ENCODE data around the gene CELSR1. TPM values are rescaled to one million over a fixed set of nuclear protein-coding genes. Genes with fewer than 3 reads are reported as not detected.
"Not testable (repeated sequence)": the region's sequence is repeated elsewhere in the genome, so short reads cannot be mapped to it uniquely, and the experiment has no call there.

The CELSR1 gene
- total RNA-seq, 4 donors from 2014 or later = 31.7 to 72.7 (median 54.1) TPM

- 93 to 95% methylated on average over 17 to 18 of the region's 18 CpGs for WGBS, 2 donors
- TF ChIP-seq CTCF (IDR thresholded peaks at IDR 0.05) = no peak
- TF ChIP-seq POLR2A (IDR thresholded peaks at IDR 0.05) = no peak
- intact Hi-C loops (cut with DNase I; ENCODE audit: low total_unique reads) = no loop called here
- no peak for DNase-seq (ENCODE audit: low spot score in 2 of 2)
- no peak overlapping the region for H3K4me3 ChIP-seq (ENCODE audit: low read depth, poor library complexity, severe bottlenecking)
Observed at GRCh38 chr22:46518038-46518437, 19.4 kb downstream of the CELSR1 start.

GRCh38 chr22:46517255-46517761 is 20.1 kb downstream of the CELSR1 start:
- no peak for TF ChIP-seq POLR2A (IDR thresholded peaks at IDR 0.05)
- TF ChIP-seq CTCF (IDR thresholded peaks at IDR 0.05) = no peak
- no peak overlapping the region for H3K4me3 ChIP-seq (ENCODE audit: low read depth, poor library complexity, severe bottlenecking)
- intact Hi-C loops (cut with DNase I; ENCODE audit: low total_unique reads) = no loop called here
- 69 to 81% methylated on average over 22 of the region's 22 CpGs for WGBS, 2 donors
- DNase-seq (ENCODE audit: low spot score in 2 of 2) = no peak

GRCh38 chr22:46516638-46517037 is 20.8 kb downstream of the CELSR1 start:
- TF ChIP-seq CTCF (IDR thresholded peaks at IDR 0.05) = no peak
- no peak for TF ChIP-seq POLR2A (IDR thresholded peaks at IDR 0.05)
- 83 to 84% methylated on average over 10 of the region's 10 CpGs for WGBS, 2 donors
- DNase-seq (ENCODE audit: low spot score in 2 of 2) = no peak
- intact Hi-C loops (cut with DNase I; ENCODE audit: low total_unique reads) = no loop called here
- H3K4me3 ChIP-seq (ENCODE audit: low read depth, poor library complexity, severe bottlenecking) = no peak overlapping the region

- H3K4me3 ChIP-seq (ENCODE audit: low read depth, poor library complexity, severe bottlenecking); intact Hi-C loops (cut with DNase I; ENCODE audit: low total_unique reads); DNase-seq (ENCODE audit: low spot score in 2 of 2): not testable (repeated sequence)
- WGBS, 2 donors = 95 to 97% methylated on average over 5 of the region's 5 CpGs
Observed at GRCh38 chr22:46516112-46516487, 21.3 kb downstream of the CELSR1 start.

GRCh38 chr22:46515208-46516111 is 22.0 kb downstream of the CELSR1 start:
- no peak for TF ChIP-seq POLR2A (IDR thresholded peaks at IDR 0.05)
- intact Hi-C loops (cut with DNase I; ENCODE audit: low total_unique reads) = no loop called here
- WGBS, 2 donors = 50 to 60% methylated on average over 10 of the region's 10 CpGs
- no peak for DNase-seq (ENCODE audit: low spot score in 2 of 2)
- no peak overlapping the region for H3K4me3 ChIP-seq (ENCODE audit: low read depth, poor library complexity, severe bottlenecking)

- WGBS, 2 donors = 38 to 54% methylated on average over 11 to 15 of the region's 16 CpGs
- H3K4me3 ChIP-seq (ENCODE audit: low read depth, poor library complexity, severe bottlenecking) = no peak overlapping the region
- no peak for TF ChIP-seq CTCF (IDR thresholded peaks at IDR 0.05)
- TF ChIP-seq POLR2A (IDR thresholded peaks at IDR 0.05) = no peak
- intact Hi-C loops (cut with DNase I; ENCODE audit: low total_unique reads) = no loop called here
- no peak for DNase-seq (ENCODE audit: low spot score in 2 of 2)
Observed at GRCh38 chr22:46514592-46515207, 22.7 kb downstream of the CELSR1 start.

All from lower leg skin (tissue), 4 donors.